OCI-LY1 (cell line): Measurements from ENCODE around the gene SPRED2.

ENCODE experiments used
- H2AFZ ChIP-seq: fragments of 200-600 bp; sonication (generic), shearing (Covaris generic); 2 replicates; pipeline ENCODE4 v1.6.0; 2014; ENCODE audit warnings: antibody characterized with exemption, mild to moderate bottlenecking, low read length
- H3F3A ChIP-seq: fragments of 200-600 bp; sonication (generic), shearing (Covaris generic); 2 replicates; pipeline ENCODE4 v1.6.0; 2014; ENCODE audit warnings: mild to moderate bottlenecking, antibody characterized with exemption, low read length, moderate library complexity; ENCODE audit not compliant: insufficient read depth
- H3K27ac ChIP-seq: fragments of 200-600 bp; sonication (generic); 2 replicates; pipeline ENCODE4 v1.5.1; 2014; ENCODE audit warnings: low read length, mixed run types, mild to moderate bottlenecking, low read depth; ENCODE audit not compliant: poor library complexity, severe bottlenecking
- H3K27me3 ChIP-seq: fragments of 200-600 bp; sonication (generic); 2 replicates; pipeline ENCODE4 v1.6.0; 2014; ENCODE audit warnings: antibody characterized with exemption, mild to moderate bottlenecking, low read length, moderate library complexity; ENCODE audit not compliant: insufficient read depth
- H3K36me3 ChIP-seq: fragments of 200-600 bp; sonication (generic); 2 replicates; pipeline ENCODE4 v1.6.1; 2014; ENCODE audit warnings: mild to moderate bottlenecking, antibody characterized with exemption, low read length, moderate library complexity, mixed read lengths; ENCODE audit not compliant: insufficient read depth
- H3K4me1 ChIP-seq: fragments of 200-600 bp; sonication (generic); 2 replicates; pipeline ENCODE4 v1.5.1; 2014; ENCODE audit warnings: mild to moderate bottlenecking, low read length, moderate library complexity; ENCODE audit not compliant: insufficient read depth, severe bottlenecking
- H3K4me2 ChIP-seq: fragments of 200-600 bp; sonication (generic), shearing (Covaris generic); 2 replicates; pipeline ENCODE4 v1.6.1; 2014; ENCODE audit warnings: low read length
- H3K4me3 ChIP-seq: fragments of 200-600 bp; sonication (generic); 2 replicates; pipeline ENCODE4 v1.5.1; 2014; ENCODE audit warnings: low read length, low read depth, mild to moderate bottlenecking, mixed read lengths; ENCODE audit not compliant: poor library complexity, severe bottlenecking
- H3K79me2 ChIP-seq: fragments of 200-600 bp; shearing (Covaris generic); 2 replicates; pipeline ENCODE4 v1.6.1; 2016; ENCODE audit warnings: mixed run types, low read length, mixed read lengths; ENCODE audit not compliant: insufficient read depth
- H3K9ac ChIP-seq: fragments of 200-600 bp; sonication (generic), shearing (Covaris generic); 2 replicates; pipeline ENCODE4 v1.6.1; 2014; ENCODE audit warnings: mild to moderate bottlenecking, low read length, mixed read lengths
- H3K9me2 ChIP-seq: fragments of 200-600 bp; sonication (generic), shearing (Covaris generic); 2 replicates; pipeline ENCODE4 v1.6.1; 2014; ENCODE audit warnings: low read depth, mild to moderate bottlenecking, low read length, mixed read lengths
- H3K9me3 ChIP-seq: fragments of 200-600 bp; shearing (Covaris generic); 2 replicates; pipeline ENCODE4 v1.6.1; 2014; ENCODE audit warnings: low read length, mixed read lengths
- H4K20me1 ChIP-seq: fragments of 200-600 bp; sonication (generic), shearing (Covaris generic); 2 replicates; pipeline ENCODE4 v1.6.0; 2016; ENCODE audit warnings: mild to moderate bottlenecking, low read length; ENCODE audit not compliant: insufficient read depth
- CTCF ChIP-seq: fragments of 200-600 bp; sonication (generic), shearing (Covaris generic); IDR thresholded peaks from 2 replicates; pipeline ENCODE4 v1.5.1; 2017; ENCODE audit warnings: mild to moderate bottlenecking, antibody characterized with exemption, low read length, moderate library complexity, mixed read lengths
- EZH2 ChIP-seq: fragments of 200-600 bp; sonication (generic), shearing (Covaris generic); IDR thresholded peaks from 2 replicates; pipeline ENCODE4 v1.8.0; 2017; ENCODE audit warnings: borderline replicate concordance, mixed run types, mild to moderate bottlenecking, antibody characterized with exemption, low read length, moderate library complexity, mixed read lengths

SPRED2 gene

GRCh38 chr2:65292461-65293011 lies 139.9 kb downstream of the SPRED2 start:
- H3K9me3 ChIP-seq: no peaks in the 10 kb centered on the region
- no peaks in the 10 kb centered on the region for H3F3A ChIP-seq
- no peak overlapping the region for H2AFZ ChIP-seq
- TF ChIP-seq EZH2: no peak
- H3K4me3 ChIP-seq: no peak overlapping the region
- no peak overlapping the region for H3K9ac ChIP-seq
- no peaks in the 10 kb centered on the region for H3K27me3 ChIP-seq
- no peak overlapping the region for H3K4me2 ChIP-seq
- H3K36me3 ChIP-seq: no peaks in the 10 kb centered on the region
- no peaks in the 10 kb centered on the region for H3K79me2 ChIP-seq
- no peaks in the 10 kb centered on the region for H4K20me1 ChIP-seq
- H3K27ac ChIP-seq: no peak overlapping the region
- H3K4me1 ChIP-seq: peaks cover 13% of the 10 kb centered on the region
- no peaks in the 10 kb centered on the region for H3K9me2 ChIP-seq

GRCh38 chr2:65292106-65292400 lies 140.3 kb downstream of the SPRED2 start:
- H2AFZ ChIP-seq: no peak overlapping the region
- H3K4me2 ChIP-seq: no peak overlapping the region
- no peak overlapping the region for H3K27ac ChIP-seq

GRCh38 chr2:65291216-65292105 lies 140.9 kb downstream of the SPRED2 start:
- H3K4me3 ChIP-seq: no peak overlapping the region
- no peaks in the 10 kb centered on the region for H3K36me3 ChIP-seq
- no peaks in the 10 kb centered on the region for H3K27me3 ChIP-seq
- H3K27ac ChIP-seq: no peak overlapping the region
- H4K20me1 ChIP-seq: no peaks in the 10 kb centered on the region
- no peaks in the 10 kb centered on the region for H3K79me2 ChIP-seq
- H2AFZ ChIP-seq: no peak overlapping the region
- H3K9me2 ChIP-seq: no peaks in the 10 kb centered on the region
- no peak for TF ChIP-seq CTCF
- no peak for TF ChIP-seq EZH2
- H3K9me3 ChIP-seq: no peaks in the 10 kb centered on the region
- H3K4me2 ChIP-seq: no peak overlapping the region
- peaks cover 2% of the 10 kb centered on the region for H3K4me1 ChIP-seq
- H3K9ac ChIP-seq: no peak overlapping the region
- no peaks in the 10 kb centered on the region for H3F3A ChIP-seq

More at GRCh38 chr2:65292106-65292400, 140.3 kb downstream of the SPRED2 start:
- Histone ChIP-seq H3K36me3 (no peaks in the 10 kb centered on the region), H3K4me3 (no peak overlapping the region), H3K9me2 (no peaks in the 10 kb centered on the region), H3K79me2 (no peaks in the 10 kb centered on the region), H4K20me1 (no peaks in the 10 kb centered on the region), H3F3A (no peaks in the 10 kb centered on the region), H3K9ac (no peak overlapping the region), H3K4me1 (peaks cover 8% of the 10 kb centered on the region), H3K27me3 (no peaks in the 10 kb centered on the region), H3K9me3 (no peaks in the 10 kb centered on the region)
- no peak for TF ChIP-seq EZH2
- TF ChIP-seq CTCF: no peak
